Loucy (cell line): ENCODE data around the gene MRPS16.

ENCODE experiments used
- H2AFZ ChIP-seq: fragments of 200-600 bp; sonication (generic); 2 replicates; pipeline ENCODE4 v1.6.0; 2016; ENCODE audit warnings: antibody characterized with exemption, mild to moderate bottlenecking, low read length, moderate library complexity
- H3F3A ChIP-seq: fragments of 200-600 bp; 2 replicates; pipeline ENCODE4 v1.6.0; 2016; ENCODE audit warnings: antibody characterized with exemption, low read depth, mild to moderate bottlenecking
- H3K27me3 ChIP-seq: fragments of 200-600 bp; sonication (generic); 2 replicates; pipeline ENCODE4 v1.6.1; 2014; ENCODE audit warnings: low read length, mild to moderate bottlenecking; ENCODE audit not compliant: insufficient read depth, poor library complexity, severe bottlenecking
- H3K36me3 ChIP-seq: fragments of 200-600 bp; sonication (generic); 2 replicates; pipeline ENCODE4 v1.6.1; 2016; ENCODE audit warnings: low read length; ENCODE audit not compliant: insufficient read depth
- H3K4me1 ChIP-seq: fragments of 200-600 bp; sonication (generic); 2 replicates; pipeline ENCODE4 v1.5.1; 2014; ENCODE audit warnings: low read length, mild to moderate bottlenecking; ENCODE audit not compliant: insufficient read depth, poor library complexity, severe bottlenecking
- H3K4me2 ChIP-seq: fragments of 200-600 bp; sonication (generic); 2 replicates; pipeline ENCODE4 v1.6.0; 2014; ENCODE audit warnings: antibody characterized with exemption, low read length, low read depth, mild to moderate bottlenecking; ENCODE audit not compliant: poor library complexity, severe bottlenecking
- H3K4me3 ChIP-seq: fragments of 200-600 bp; sonication (generic); 2 replicates; pipeline ENCODE4 v1.5.1; 2014; ENCODE audit warnings: low read length, mild to moderate bottlenecking, mixed read lengths; ENCODE audit not compliant: poor library complexity, severe bottlenecking
- H3K79me2 ChIP-seq: fragments of 200-600 bp; sonication (generic); 2 replicates; pipeline ENCODE4 v1.6.1; 2014; ENCODE audit warnings: low read length; ENCODE audit not compliant: insufficient read depth
- H3K9ac ChIP-seq: fragments of 200-600 bp; sonication (generic); 2 replicates; pipeline ENCODE4 v1.6.0; 2014; ENCODE audit warnings: mild to moderate bottlenecking, low read depth, low read length, moderate library complexity; ENCODE audit not compliant: poor library complexity, severe bottlenecking
- H3K9me2 ChIP-seq: fragments of 200-600 bp; sonication (generic); replicated peaks from 2 replicates; pipeline ENCODE4 v1.6.1; 2016; ENCODE audit warnings: low read depth, low read length, mixed read lengths
- H3K9me3 ChIP-seq: fragments of 200-600 bp; sonication (generic); 2 replicates; pipeline ENCODE4 v1.6.1; 2014; ENCODE audit warnings: mild to moderate bottlenecking, antibody characterized with exemption, low read length, low read depth; ENCODE audit not compliant: insufficient read depth
- H4K20me1 ChIP-seq: fragments of 200-600 bp; sonication (generic); 2 replicates; pipeline ENCODE4 v1.6.0; 2014; ENCODE audit warnings: antibody characterized with exemption, low read length, mild to moderate bottlenecking; ENCODE audit not compliant: insufficient read depth, poor library complexity, severe bottlenecking
- CTCF ChIP-seq: fragments of 200-600 bp; sonication (generic); conservative IDR thresholded peaks from 2 replicates; pipeline ENCODE4 v1.5.1; 2014; ENCODE audit warnings: mild to moderate bottlenecking, antibody characterized with exemption, low read length
- EZH2phosphoT487 ChIP-seq: fragments of 200-600 bp; IDR thresholded peaks from 2 replicates; pipeline ENCODE4 v1.6.1; 2018; ENCODE audit warnings: antibody characterized with exemption, mild to moderate bottlenecking, moderate library complexity, borderline replicate concordance

MRPS16 gene

GRCh38 chr10:73252445-73253224 lies at the start of gene MRPS16:
Gene MRPS16 (minus strand): TSS chr10:73252644. CDS start chr10:73252482, 162 bp downstream.
- Histone ChIP-seq H3K27me3 (no peaks in the 10 kb centered on the region), H3F3A (no peaks in the 10 kb centered on the region), H2AFZ (peak within 1 kb of the TSS; percentile 94), H3K9me3 (no peaks in the 10 kb centered on the region), H3K4me1 (peaks cover 19% of the 10 kb centered on the region), H3K79me2 (peaks cover 59% of the 10 kb centered on the region), H3K4me2 (peak within 1 kb of the TSS; percentile 99), H3K9me2 (no peaks in the 10 kb centered on the region), H3K9ac (peak within 1 kb of the TSS; percentile 98), H3K36me3 (no peaks in the 10 kb centered on the region), H3K4me3 (peak within 1 kb of the TSS; percentile 81), H4K20me1 (peaks cover 8% of the 10 kb centered on the region)
- TF ChIP-seq CTCF (no peak), EZH2phosphoT487 (no peak)

- Histone ChIP-seq H3K9me2 (no peaks in the 10 kb centered on the region), H2AFZ (no peak overlapping the region), H3K36me3 (no peaks in the 10 kb centered on the region), H3F3A (no peaks in the 10 kb centered on the region), H3K9ac (no peak overlapping the region), H3K4me3 (no peak overlapping the region), H4K20me1 (no peaks in the 10 kb centered on the region), H3K9me3 (no peaks in the 10 kb centered on the region), H3K4me1 (no peaks in the 10 kb centered on the region), H3K79me2 (no peaks in the 10 kb centered on the region), H3K4me2 (no peak overlapping the region), H3K27me3 (no peaks in the 10 kb centered on the region)
- TF ChIP-seq EZH2phosphoT487 (no peak), CTCF (no peak)
Measured at GRCh38 chr10:73296946-73297345, 44.5 kb upstream of the MRPS16 start.

- H3K9me2 ChIP-seq = no peaks in the 10 kb centered on the region
- no peaks in the 10 kb centered on the region for H3K4me1 ChIP-seq
Measured at GRCh38 chr10:73293461-73293860, 41.0 kb upstream of the MRPS16 start.

More at GRCh38 chr10:73293461-73293860, 41.0 kb upstream of the MRPS16 start:
- Histone ChIP-seq H3K36me3 (no peaks in the 10 kb centered on the region), H3F3A (no peaks in the 10 kb centered on the region), H3K4me3 (no peak overlapping the region), H2AFZ (no peak overlapping the region), H3K27me3 (no peaks in the 10 kb centered on the region), H3K9me3 (no peaks in the 10 kb centered on the region), H3K9ac (no peak overlapping the region), H4K20me1 (no peaks in the 10 kb centered on the region), H3K4me2 (no peak overlapping the region), H3K79me2 (no peaks in the 10 kb centered on the region)
- TF ChIP-seq CTCF (no peak), EZH2phosphoT487 (no peak)
